Smooth muscle cell (in vitro differentiated cells): ENCODE data around the gene MICU1. TPM values are rescaled to one million over a fixed set of nuclear protein-coding genes. Genes with fewer than 3 reads are reported as not detected.
A peak's percentile ranks its signal among the peaks of the same experiment; 100 is the strongest.

Experiments used
- DNase-seq: peaks from one replicate; lab custom pipeline; 2025; ENCODE audit not compliant: unreplicated experiment; lab: John Stamatoyannopoulos, UW
- H2AFZ ChIP-seq: fragments of 200-600 bp; sonication (generic); 2 replicates; pipeline ENCODE4 v1.6.0; 2016; ENCODE audit warnings: antibody characterized with exemption, low read depth, mild to moderate bottlenecking
- H3F3A ChIP-seq: fragments of 200-600 bp; sonication (generic); 2 replicates; pipeline ENCODE4 v1.6.0; 2017; ENCODE audit warnings: antibody characterized with exemption, low read depth
- H3K27ac ChIP-seq: fragments of 200-600 bp; sonication (generic); 2 replicates; pipeline ENCODE4 v1.5.1; 2016; ENCODE audit warnings: low read depth, mild to moderate bottlenecking
- H3K27me3 ChIP-seq: fragments of 200-600 bp; sonication (generic); 2 replicates; pipeline ENCODE4 v1.6.1; 2016; ENCODE audit warnings: low read depth, mild to moderate bottlenecking
- H3K36me3 ChIP-seq: fragments of 200-600 bp; sonication (generic); 2 replicates; pipeline ENCODE4 v1.5.1; 2016; ENCODE audit warnings: low read depth
- H3K4me1 ChIP-seq: fragments of 200-600 bp; sonication (generic); 2 replicates; pipeline ENCODE4 v1.5.1; 2016; ENCODE audit warnings: low read depth
- H3K4me2 ChIP-seq: fragments of 200-600 bp; sonication (generic); 2 replicates; pipeline ENCODE4 v1.6.0; 2016; ENCODE audit warnings: mild to moderate bottlenecking
- H3K4me3 ChIP-seq: fragments of 200-600 bp; sonication (generic); 2 replicates; pipeline ENCODE4 v1.5.1; 2016; ENCODE audit warnings: mild to moderate bottlenecking
- H3K79me2 ChIP-seq: fragments of 200-600 bp; sonication (generic); 2 replicates; pipeline ENCODE4 v1.6.0; 2016; ENCODE audit warnings: low read depth, mild to moderate bottlenecking
- H3K9ac ChIP-seq: fragments of 200-600 bp; sonication (generic); 2 replicates; pipeline ENCODE4 v1.6.0; 2016; ENCODE audit warnings: low read depth
- H3K9me3 ChIP-seq: fragments of 200-600 bp; sonication (generic); replicated peaks from 2 replicates; pipeline ENCODE4 v1.5.1; 2016; ENCODE audit warnings: low read depth
- H4K20me1 ChIP-seq: fragments of 200-600 bp; sonication (generic); 2 replicates; pipeline ENCODE4 v1.6.0; 2016; ENCODE audit warnings: low read depth
- WGBS: methylation state at CpG from one replicate; pipeline ENCODE4 v1.1.7; 2016; ENCODE audit warnings: low lambda C conversion rate; 5-methylcytosine and 5-hydroxymethylcytosine counted together
- polyA plus RNA-seq: library from polyadenylated mRNA; unstranded; fragments of >200 nt; fragmentation: Nextera tagmentation; extraction: Ambion mirVana; gene quantifications from 2 replicates; pipeline ENCODE4 v1.2.1, GENCODE V29; 2016
- total RNA-seq: library from RNA; depleted of rRNA; stranded (reverse); fragments of >200 nt; gene quantifications from 2 replicates; pipeline ENCODE4 v1.2.3, GENCODE V29; 2014
- TF ChIP-seq, protein P1 (sequence below): fragments of 200-600 bp; sonication (generic); IDR thresholded peaks from 2 replicates; pipeline ENCODE4 v1.5.1; 2017; ENCODE audit warnings: borderline replicate concordance, mild to moderate bottlenecking, antibody characterized with exemption; ENCODE audit not compliant: insufficient read depth, poor library complexity, severe bottlenecking

The MICU1 gene
- total and polyA plus RNA-seq, 2 experiments from 2014 or later = 35.0 to 35.1 TPM

DNA sequence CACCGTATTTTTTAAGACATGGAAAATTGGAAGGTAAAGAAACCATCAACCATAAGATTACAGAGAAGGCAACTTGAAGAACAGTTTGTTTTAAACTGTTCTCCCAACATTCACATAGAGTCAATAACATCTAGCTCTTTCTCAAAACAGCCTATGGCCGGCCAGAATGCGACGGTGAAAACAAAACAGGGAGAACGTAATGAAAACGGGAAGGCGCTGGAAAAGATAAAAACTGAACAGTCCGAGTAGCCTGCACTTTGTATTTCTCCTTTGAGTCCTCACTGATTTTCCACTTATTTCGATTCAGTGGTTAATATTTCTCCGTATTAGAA lies 637 bp downstream of the MICU1 start:
- H3K27ac ChIP-seq = peak overlapping the region; percentile 68
- peaks cover 13% of the 10 kb centered on the region for H3K4me1 ChIP-seq
- DNase-seq = no peak
- H4K20me1 ChIP-seq = peaks cover 14% of the 10 kb centered on the region
- no peaks in the 10 kb centered on the region for H3K9me3 ChIP-seq
- H3K27me3 ChIP-seq = no peaks in the 10 kb centered on the region
- H3K36me3 ChIP-seq = no peaks in the 10 kb centered on the region
- H3K4me2 ChIP-seq = peak overlapping the region; percentile 84
- peaks cover 46% of the 10 kb centered on the region for H3K79me2 ChIP-seq
- peak overlapping the region; percentile 81 for H2AFZ ChIP-seq
- no peaks in the 10 kb centered on the region for H3F3A ChIP-seq
- WGBS = 6% methylated on average over 10 of the region's 10 CpGs
- peak overlapping the region; percentile 58 for H3K4me3 ChIP-seq
- TF ChIP-seq, protein P1, sequence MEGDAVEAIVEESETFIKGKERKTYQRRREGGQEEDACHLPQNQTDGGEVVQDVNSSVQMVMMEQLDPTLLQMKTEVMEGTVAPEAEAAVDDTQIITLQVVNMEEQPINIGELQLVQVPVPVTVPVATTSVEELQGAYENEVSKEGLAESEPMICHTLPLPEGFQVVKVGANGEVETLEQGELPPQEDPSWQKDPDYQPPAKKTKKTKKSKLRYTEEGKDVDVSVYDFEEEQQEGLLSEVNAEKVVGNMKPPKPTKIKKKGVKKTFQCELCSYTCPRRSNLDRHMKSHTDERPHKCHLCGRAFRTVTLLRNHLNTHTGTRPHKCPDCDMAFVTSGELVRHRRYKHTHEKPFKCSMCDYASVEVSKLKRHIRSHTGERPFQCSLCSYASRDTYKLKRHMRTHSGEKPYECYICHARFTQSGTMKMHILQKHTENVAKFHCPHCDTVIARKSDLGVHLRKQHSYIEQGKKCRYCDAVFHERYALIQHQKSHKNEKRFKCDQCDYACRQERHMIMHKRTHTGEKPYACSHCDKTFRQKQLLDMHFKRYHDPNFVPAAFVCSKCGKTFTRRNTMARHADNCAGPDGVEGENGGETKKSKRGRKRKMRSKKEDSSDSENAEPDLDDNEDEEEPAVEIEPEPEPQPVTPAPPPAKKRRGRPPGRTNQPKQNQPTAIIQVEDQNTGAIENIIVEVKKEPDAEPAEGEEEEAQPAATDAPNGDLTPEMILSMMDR = no peak
- peak overlapping the region; percentile 80 for H3K9ac ChIP-seq

DNA sequence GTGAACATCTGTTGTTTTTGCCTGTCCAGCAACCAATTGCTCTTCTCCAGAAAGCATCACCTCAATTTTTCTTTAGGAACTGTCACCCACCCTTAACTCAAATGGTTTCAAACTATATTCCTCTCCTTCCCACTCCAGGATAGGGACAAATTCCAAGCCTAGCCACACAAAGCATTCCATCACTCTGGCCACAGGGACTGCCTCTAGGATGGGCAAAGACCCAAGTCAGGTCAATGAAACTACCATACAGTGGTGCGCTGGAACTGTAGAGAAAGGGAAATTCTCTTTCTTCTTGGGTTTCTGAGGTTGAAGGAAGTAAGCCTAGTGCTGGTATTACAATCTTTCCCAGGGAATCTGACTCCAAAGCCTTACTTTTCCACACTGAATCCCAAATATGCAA lies 3.6 kb downstream of the MICU1 start:
- TF ChIP-seq, protein P1 = no peak
- DNase-seq = no peak
- WGBS = 95% methylated on average over 1 of the region's 1 CpG

DNA sequence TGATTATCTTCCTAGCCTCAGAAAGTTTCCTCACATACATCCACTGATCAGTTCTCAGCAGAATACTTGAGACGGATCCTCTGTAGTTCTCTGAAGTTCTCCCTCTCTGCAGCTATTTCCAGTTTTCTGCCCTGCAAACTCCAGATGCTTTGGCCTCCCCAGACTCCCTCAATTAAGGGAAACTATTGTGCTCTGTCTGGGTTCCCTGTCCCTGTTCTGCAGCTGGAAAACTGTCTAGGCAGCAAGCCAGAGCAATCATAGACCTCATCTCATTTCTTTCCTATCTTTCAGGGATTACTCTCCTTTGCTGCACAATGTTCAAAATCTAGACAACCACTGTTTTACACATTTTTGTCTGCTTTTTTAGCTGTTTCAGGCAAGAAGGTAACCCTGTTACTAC lies 9.2 kb downstream of the MICU1 start:
- H3K4me3 ChIP-seq = no peak overlapping the region
- 63% methylated on average over 1 of the region's 1 CpG for WGBS
- no peak overlapping the region for H2AFZ ChIP-seq
- no peak overlapping the region for H3K4me2 ChIP-seq
- peaks cover 42% of the 10 kb centered on the region for H3K79me2 ChIP-seq
- H3K4me1 ChIP-seq = peaks cover 5% of the 10 kb centered on the region
- DNase-seq = no peak
- no peaks in the 10 kb centered on the region for H3K27me3 ChIP-seq
- no peaks in the 10 kb centered on the region for H3K36me3 ChIP-seq
- no peak overlapping the region for H3K9ac ChIP-seq
- no peak overlapping the region for H3K27ac ChIP-seq
- H4K20me1 ChIP-seq = peaks cover 89% of the 10 kb centered on the region
- TF ChIP-seq, protein P1 = no peak
- peaks cover 3% of the 10 kb centered on the region for H3F3A ChIP-seq
- H3K9me3 ChIP-seq = no peaks in the 10 kb centered on the region

More for the DNA sequence above, 3.6 kb downstream of the MICU1 start:
- no peaks in the 10 kb centered on the region for H3K9me3 ChIP-seq
- H3K4me2 ChIP-seq = no peak overlapping the region
- H3K79me2 ChIP-seq = peaks cover 58% of the 10 kb centered on the region
- H4K20me1 ChIP-seq = peaks cover 43% of the 10 kb centered on the region
- H3F3A ChIP-seq = no peaks in the 10 kb centered on the region
- peaks cover 13% of the 10 kb centered on the region for H3K4me1 ChIP-seq
- no peak overlapping the region for H3K9ac ChIP-seq
- H3K27me3 ChIP-seq = no peaks in the 10 kb centered on the region
- H3K36me3 ChIP-seq = no peaks in the 10 kb centered on the region
- H3K4me3 ChIP-seq = no peak overlapping the region
- H2AFZ ChIP-seq = no peak overlapping the region
- H3K27ac ChIP-seq = no peak overlapping the region

DNA sequence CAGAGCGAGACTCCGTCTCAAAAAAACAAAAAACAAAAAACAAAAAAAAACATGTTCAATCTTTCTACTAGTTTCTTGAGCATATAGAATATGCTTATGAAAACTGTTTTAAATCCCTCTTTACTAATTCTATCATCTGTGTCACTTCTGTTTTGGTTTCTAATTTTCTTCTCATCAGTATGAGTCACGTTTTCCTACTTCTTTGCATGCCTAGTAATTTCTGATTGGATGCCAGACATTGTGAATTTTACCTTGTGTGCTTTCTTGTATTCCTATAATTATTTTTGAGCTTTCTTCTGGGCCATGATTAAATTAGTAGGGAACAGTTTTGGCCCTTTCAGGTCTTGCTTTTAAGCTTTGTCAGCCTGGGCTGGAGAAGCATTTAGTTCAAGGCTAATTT lies 9.9 kb downstream of the MICU1 start:
- Histone ChIP-seq H3K27me3 (no peaks in the 10 kb centered on the region), H4K20me1 (peaks cover 93% of the 10 kb centered on the region), H3K4me3 (no peak overlapping the region), H3K27ac (no peak overlapping the region), H3K4me1 (peaks cover 6% of the 10 kb centered on the region), H2AFZ (no peak overlapping the region), H3K4me2 (no peak overlapping the region), H3K79me2 (peaks cover 34% of the 10 kb centered on the region), H3F3A (peaks cover 4% of the 10 kb centered on the region), H3K9me3 (no peaks in the 10 kb centered on the region), H3K9ac (no peak overlapping the region), H3K36me3 (no peaks in the 10 kb centered on the region)
- no peak for DNase-seq
- 64% methylated on average over 3 of the region's 3 CpGs for WGBS
- TF ChIP-seq, protein P1 = no peak
